Measurements from ENCODE around the gene TST. TPM values are rescaled to one million over a fixed set of nuclear protein-coding genes. Genes with fewer than 3 reads are reported as not detected.
A peak's percentile ranks its signal among the peaks of the same experiment; 100 is the strongest.

Gene TST
- polyA plus RNA-seq (2011; rRNA removed): 26.3 and 36.7 TPM in 2 replicates
- polyA minus RNA-seq (2011; rRNA and poly(A)+ RNA removed): 16.7 and 22.2 TPM in 2 replicates

DNA sequence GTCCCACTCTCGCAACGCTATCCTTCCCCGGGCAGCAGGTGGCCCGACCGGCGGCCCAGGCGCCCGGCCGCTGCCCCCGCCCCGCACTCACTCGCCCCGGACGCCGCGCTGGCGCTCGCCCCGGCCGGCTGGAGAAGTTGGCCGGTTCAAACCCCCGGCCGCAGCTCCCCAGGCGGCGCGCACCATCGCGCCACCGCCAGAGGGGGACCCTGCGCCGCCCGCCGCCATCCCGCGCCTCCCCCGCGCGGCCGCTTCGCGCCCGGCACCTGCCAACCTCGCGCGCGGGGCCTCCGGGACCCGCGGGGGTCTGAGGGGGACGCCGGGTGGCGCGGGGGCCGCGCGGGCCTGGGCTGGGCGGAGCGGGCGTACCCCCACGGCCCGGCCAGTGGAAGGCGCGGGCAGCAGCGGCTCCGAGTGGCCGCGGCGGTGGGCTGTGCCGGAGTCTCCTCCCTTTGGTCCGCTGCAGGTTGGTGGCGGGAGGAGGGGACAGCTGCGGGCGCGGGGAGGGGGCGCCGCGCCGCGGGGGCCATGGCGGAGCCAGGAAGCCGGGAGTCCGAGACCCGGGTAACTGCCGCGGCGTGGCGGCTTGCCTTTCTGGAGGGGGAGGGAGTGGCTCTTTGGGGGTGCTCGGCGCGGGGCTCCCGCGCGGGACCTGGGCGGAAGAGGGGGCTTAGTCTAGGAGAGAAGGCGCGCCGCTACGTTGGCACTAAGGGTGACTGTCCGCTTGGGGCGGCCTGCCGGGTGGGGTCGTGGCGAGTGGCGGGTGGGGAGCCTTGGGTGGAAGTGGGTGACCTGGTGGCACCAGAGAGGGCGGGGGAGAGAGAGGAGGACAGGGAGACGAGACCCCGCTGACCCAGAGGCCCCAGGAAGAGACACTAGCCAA, at the start of gene TST, which contains the start of gene MPST:
TSS of gene TST (minus strand) at position 139 of the 883 bp plus-strand sequence. CDS start 715 bp downstream, outside the sequence.
TSS of gene MPST (plus strand) at position 434 of the 883 bp plus-strand sequence. CDS start at position 529, 95 bp downstream.
- peak within 1 kb of the TSS; percentile 57 for H3K27ac ChIP-seq (ENCODE audit: low read depth, low read length)
- POLR2A ChIA-PET: interaction anchor here (0.8 to 1.6 kb wide), 4 partner anchors 10 to 244 kb away, joined by 3 to 4 read pairs (median 4); partner anchors contain the start of genes IFT27 and KCTD17
- TF ChIP-seq, protein P1, sequence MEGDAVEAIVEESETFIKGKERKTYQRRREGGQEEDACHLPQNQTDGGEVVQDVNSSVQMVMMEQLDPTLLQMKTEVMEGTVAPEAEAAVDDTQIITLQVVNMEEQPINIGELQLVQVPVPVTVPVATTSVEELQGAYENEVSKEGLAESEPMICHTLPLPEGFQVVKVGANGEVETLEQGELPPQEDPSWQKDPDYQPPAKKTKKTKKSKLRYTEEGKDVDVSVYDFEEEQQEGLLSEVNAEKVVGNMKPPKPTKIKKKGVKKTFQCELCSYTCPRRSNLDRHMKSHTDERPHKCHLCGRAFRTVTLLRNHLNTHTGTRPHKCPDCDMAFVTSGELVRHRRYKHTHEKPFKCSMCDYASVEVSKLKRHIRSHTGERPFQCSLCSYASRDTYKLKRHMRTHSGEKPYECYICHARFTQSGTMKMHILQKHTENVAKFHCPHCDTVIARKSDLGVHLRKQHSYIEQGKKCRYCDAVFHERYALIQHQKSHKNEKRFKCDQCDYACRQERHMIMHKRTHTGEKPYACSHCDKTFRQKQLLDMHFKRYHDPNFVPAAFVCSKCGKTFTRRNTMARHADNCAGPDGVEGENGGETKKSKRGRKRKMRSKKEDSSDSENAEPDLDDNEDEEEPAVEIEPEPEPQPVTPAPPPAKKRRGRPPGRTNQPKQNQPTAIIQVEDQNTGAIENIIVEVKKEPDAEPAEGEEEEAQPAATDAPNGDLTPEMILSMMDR (IDR thresholded peaks at IDR 0.05; ENCODE audit: low read depth, low read length): no peak
- H3K9me3 ChIP-seq (ENCODE audit: control insufficient read depth, insufficient read depth, low read length): no peaks in the 10 kb centered on the region; the same call in 1 of the 2 replicates
- H3K4me3 ChIP-seq (ENCODE audit: low read depth, low read length): peak within 1 kb of the TSS; percentile 78
- CTCF ChIA-PET: interaction anchor here (0.6 to 5.0 kb wide), 4 partner anchors 12 to 243 kb away, joined by 3 to 36 read pairs (median 7); partner anchors contain the start of gene IFT27
- DNase-seq (ENCODE audit: low read depth, low spot score): no peak
- no peaks in the 10 kb centered on the region for H3K27me3 ChIP-seq (ENCODE audit: control insufficient read depth, insufficient read depth, low read length)

DNA sequence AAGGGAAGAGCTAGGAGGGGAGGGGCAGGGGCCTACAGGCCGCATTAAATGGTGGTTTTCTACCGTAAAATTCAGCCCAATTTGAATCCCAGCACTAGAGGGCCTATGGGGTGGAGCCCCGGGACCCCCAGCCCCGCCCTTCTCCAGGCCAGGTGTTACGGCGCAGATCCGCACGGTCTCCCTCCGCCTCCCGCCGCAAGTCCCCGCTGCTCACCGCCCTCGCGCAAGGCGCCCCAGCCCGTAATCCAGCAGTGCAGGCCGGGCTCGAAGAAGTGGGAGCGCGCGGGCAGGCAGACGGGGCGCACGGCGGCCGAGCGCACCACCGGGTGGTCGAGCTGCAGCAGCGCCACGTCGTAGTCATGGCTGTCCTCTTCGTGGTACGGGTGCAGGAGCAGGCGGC, 49.6 kb upstream of the TST start:
- DNase-seq (ENCODE audit: low read depth, low spot score): no peak
- Histone ChIP-seq H3K9me3 (ENCODE audit: control insufficient read depth, insufficient read depth, low read length) (no peaks in the 10 kb centered on the region), H3K27ac (ENCODE audit: low read depth, low read length) (no peak overlapping the region), H3K4me3 (ENCODE audit: low read depth, low read length) (no peak overlapping the region), H3K27me3 (ENCODE audit: control insufficient read depth, insufficient read depth, low read length) (peaks cover 34% of the 10 kb centered on the region)
- CTCF ChIA-PET: no interaction called here
- TF ChIP-seq, protein P1 (IDR thresholded peaks at IDR 0.05; ENCODE audit: low read depth, low read length): no peak
- POLR2A ChIA-PET: no interaction called here

DNA sequence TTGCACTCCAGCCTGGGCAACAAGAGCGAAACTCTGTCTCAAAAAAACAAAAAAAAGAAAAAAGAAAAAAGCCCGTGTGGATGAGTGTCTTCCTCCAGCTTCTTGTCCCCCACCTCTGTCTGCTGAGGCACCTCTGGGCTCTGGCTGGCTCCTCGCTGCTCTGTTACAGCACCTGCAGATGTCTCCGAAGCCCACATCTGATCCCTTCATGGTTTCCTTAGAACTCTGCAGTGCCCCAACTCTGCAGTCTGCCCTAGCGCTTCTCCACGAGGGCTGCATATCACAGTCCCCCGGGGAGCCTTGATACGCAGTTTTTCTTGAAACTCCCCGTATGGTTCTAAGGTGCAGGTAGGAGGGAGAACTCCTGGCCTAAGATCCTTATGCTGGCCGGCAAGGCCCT, 48.2 kb upstream of the TST start:
- CTCF ChIA-PET: no interaction called here
- TF ChIP-seq, protein P1 (IDR thresholded peaks at IDR 0.05; ENCODE audit: low read depth, low read length): no peak
- no peak overlapping the region for H3K27ac ChIP-seq (ENCODE audit: low read depth, low read length)

DNA sequence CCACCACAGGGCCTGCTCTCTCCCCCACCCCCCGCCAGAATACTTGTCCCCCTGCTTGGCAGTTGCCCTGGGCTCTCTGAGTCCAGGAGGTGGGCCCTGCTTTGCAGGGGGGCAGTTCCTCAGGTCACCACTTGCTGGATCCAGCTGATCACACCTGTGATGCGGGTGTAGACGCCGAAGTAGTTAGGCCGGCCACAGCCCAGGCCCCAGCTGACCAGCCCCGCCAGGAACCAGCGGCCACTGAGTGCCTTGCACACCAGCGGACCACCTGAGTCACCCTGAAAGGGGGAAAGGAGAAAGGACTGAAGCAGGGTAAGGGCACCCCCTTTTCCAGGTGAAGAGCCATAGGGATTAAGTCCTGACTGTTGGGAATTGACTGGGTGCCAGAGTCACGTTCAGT, 46.7 kb upstream of the TST start:
- no peaks in the 10 kb centered on the region for H3K9me3 ChIP-seq (ENCODE audit: control insufficient read depth, insufficient read depth, low read length)
- H3K27ac ChIP-seq (ENCODE audit: low read depth, low read length): no peak overlapping the region
- POLR2A ChIA-PET: no interaction called here
- peaks cover 32% of the 10 kb centered on the region for H3K27me3 ChIP-seq (ENCODE audit: control insufficient read depth, insufficient read depth, low read length)
- CTCF ChIA-PET: no interaction called here
- H3K4me3 ChIP-seq (ENCODE audit: low read depth, low read length): no peak overlapping the region
- no peak for DNase-seq (ENCODE audit: low read depth, low spot score)
- TF ChIP-seq, protein P1 (IDR thresholded peaks at IDR 0.05; ENCODE audit: low read depth, low read length): no peak

More for the DNA sequence above, 48.2 kb upstream of the TST start:
- Histone ChIP-seq H3K9me3 (ENCODE audit: control insufficient read depth, insufficient read depth, low read length) (no peaks in the 10 kb centered on the region), H3K4me3 (ENCODE audit: low read depth, low read length) (no peak overlapping the region), H3K27me3 (ENCODE audit: control insufficient read depth, insufficient read depth, low read length) (peaks cover 33% of the 10 kb centered on the region)
- POLR2A ChIA-PET: no interaction called here
- DNase-seq (ENCODE audit: low read depth, low spot score): no peak

DNA sequence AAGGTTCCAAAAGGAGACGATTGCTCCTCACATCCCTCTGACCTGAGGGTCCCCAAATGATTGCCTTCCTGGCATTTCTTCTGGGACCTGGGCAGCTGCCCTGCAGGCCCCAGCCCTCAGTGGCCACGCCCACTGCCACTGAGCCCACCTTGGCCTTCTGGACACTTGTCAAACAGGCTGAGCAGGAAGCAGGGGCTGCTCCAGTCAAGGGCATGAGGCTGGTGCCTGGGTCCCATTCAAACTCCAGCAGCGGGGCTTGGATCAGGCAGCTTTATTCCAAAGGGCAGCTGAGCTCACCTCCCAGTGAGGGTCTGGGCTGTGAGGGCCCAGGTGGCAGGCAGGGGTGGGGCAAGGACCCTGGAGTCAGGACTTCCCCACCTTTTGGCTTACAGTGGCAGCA, 45.9 kb upstream of the TST start:
- POLR2A ChIA-PET: no interaction called here
- Histone ChIP-seq H3K4me3 (ENCODE audit: low read depth, low read length) (no peak overlapping the region), H3K9me3 (ENCODE audit: control insufficient read depth, insufficient read depth, low read length) (no peaks in the 10 kb centered on the region), H3K27me3 (ENCODE audit: control insufficient read depth, insufficient read depth, low read length) (peaks cover 25% of the 10 kb centered on the region), H3K27ac (ENCODE audit: low read depth, low read length) (no peak overlapping the region)
- TF ChIP-seq, protein P1 (IDR thresholded peaks at IDR 0.05; ENCODE audit: low read depth, low read length): no peak
- CTCF ChIA-PET: no interaction called here
- no peak for DNase-seq (ENCODE audit: low read depth, low spot score)

Measured in AG04450 (cell line).